Hindlimb muscle (tissue), 1 donor: ENCODE results near the gene POTEH. TPM values are rescaled to one million over a fixed set of nuclear protein-coding genes. Genes with fewer than 3 reads are reported as not detected.
"Not testable (repeated sequence)": the region's sequence is repeated elsewhere in the genome, so short reads cannot be mapped to it uniquely, and the experiment has no call there.

Experiments used
- DNase-seq: peaks from one replicate; pipeline ENCODE4 v3.0.0-alpha.2; 2013
- polyA plus RNA-seq: library from polyadenylated mRNA; unstranded; fragments of 120-200 nt; gene quantifications from one replicate; pipeline ENCODE4 v1.2.1, GENCODE V29; 2013; ENCODE audit not compliant: insufficient read length

The POTEH gene
- polyA plus RNA-seq, 1 donor = not detected

DNA sequence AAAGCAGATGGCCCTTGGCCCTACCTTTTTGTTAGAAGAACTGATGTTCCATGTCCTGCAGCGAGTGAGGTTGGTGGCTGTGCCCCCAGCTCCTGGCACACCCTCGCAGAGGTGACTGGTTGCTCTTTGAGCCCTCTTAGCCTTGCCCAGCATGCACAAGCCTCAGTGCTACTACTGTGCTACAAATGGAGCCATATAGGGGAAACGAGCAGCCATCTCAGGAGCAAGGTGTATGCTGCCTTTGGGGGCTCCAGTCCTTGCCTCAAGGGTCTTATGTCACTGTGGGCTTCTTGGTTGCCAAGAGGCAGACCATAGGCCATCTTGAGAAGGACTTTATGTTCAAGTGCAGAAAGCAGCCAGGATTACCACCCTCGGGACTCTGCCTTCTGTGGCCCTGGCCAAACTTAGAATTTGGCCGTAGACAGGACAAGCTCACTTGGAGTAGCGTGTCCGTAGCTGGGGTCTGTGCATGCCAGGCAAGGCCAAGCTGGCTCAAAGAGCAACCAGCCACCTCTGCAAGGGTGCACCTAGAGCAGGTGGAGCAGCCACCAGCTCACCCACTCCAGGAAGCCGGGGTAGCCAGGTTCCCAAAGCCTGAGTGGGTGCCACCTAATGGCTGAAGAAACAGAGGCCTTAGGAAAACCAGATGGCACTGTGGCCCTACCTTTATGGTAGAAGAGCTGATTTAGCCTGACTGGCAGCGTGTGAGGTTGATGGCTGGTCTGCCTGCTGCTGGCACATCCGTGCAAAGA lies 48.5 kb downstream of the POTEH start:
- DNase-seq = not testable (repeated sequence)

DNA sequence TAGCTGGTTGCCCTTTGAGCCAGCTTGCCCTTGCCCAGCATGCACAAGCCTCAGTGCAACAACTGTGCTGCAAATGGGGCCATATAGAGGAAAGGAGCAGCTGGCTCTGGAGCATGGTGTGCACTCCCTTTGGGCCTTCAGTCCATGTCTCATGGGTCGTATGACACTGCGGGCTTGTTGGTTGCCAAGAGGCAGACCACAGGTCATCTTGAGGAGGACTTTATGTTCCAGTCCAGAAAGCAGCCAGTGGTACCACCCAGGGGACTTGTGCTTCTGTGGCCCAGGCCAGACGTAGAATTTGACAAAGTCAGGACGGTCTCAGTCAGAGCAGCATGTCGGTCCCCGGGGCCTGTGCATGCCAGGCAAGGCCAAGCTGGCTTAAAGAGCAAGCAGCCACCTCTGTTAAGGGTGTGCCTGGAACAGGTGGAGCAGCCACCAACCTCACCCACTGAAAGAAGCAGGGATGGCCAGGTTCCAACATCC lies 49.1 kb downstream of the POTEH start:
- not testable (repeated sequence) for DNase-seq

DNA sequence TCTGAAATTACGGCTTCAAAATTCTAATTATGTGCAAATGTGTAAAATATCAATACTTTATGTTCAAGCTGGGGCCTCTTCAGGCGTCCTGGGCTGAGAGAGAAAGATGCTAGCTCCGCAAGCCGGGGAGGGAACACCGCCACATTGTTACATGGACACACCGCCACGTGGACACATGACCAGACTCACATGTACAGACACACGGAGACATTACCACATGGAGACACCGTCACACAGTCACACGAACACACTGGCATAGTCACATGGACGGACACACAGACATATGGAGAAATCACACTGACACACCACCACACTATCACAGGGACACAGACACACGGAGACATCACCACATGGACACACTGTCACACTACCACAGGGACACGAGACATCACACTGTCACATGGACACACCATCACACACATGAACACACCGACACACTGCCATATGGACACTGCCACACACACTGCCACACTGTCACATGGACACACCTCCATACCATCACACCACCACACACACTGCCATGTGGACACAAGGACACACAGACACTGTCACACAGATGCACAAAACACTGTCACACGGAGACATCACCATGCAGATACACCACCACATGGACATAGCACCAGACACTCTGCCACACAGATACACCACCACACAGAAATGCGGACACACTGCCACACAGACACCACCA lies 58.0 kb downstream of the POTEH start:
- DNase-seq = not testable (repeated sequence)

DNA sequence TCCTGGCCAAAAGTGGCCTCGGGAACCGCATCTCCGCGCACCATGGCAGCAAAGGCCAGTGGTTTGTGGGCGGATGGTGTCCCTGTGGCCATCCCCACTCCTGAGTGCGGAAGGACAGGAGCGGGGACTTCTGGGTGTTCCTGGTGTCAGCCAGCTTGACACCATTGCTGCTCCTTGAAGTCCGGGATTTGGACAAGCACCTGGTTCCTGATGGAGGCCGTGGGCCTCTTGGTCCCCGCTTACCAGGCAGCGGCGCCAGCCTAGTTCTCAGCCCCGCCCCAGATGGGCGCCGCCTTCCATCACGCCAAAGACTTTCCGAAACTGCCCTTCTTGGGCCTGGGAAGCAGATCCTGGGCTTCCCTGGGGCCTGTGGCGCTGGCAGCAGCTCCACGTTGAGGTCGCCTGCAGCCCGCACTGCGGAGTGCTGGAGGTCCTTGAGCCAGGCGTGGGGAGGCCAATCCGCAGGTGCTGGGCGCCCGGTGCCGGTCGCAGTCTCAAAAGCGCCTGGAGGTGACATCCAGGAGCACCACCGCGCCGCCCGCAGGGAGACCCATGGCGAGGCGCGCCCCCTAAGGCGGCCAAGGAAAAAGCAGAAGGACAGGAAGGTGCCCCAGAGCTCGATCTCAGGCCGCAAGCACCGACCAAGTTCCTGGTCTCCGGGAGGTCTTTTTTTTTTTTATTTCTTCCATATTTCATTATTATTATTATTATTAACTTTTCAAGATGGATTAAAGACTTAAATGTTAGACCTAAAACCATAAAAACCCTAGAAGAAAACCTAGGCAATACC lies 59.5 kb downstream of the POTEH start:
- DNase-seq = not testable (repeated sequence)

DNA sequence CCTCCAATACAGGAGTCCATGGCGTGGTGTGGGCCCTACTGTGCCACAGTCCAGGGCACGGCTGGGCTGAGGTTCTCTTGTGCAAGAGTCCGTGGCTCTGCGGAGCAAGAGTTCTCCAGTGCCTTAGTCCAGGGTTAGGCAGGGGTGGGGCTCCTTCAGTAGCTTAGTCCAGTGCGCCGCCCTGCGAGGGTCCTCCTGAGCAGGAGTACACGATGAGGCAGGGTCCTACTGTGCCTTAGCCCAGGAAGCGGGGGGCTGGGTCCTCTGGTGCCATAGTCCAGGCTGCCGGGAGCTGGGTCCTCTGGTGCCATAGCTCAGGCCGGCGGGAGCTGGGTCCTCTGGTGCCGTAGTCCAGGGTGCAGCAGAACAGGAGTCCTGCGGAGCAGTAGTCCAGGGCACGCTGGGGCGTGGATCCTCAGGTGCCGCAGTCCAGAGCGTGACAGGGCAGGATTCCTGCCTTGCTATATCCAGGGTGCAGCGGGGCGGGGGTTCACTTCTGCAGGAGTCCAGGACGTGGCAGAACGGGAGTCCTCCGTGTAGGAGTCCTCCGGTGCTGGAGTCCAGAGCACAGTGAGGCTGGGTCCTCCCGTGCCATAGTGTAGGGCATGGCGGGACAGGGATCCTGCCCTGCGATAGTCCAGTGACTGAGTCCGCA lies 69.7 kb downstream of the POTEH start:
- not testable (repeated sequence) for DNase-seq

DNA sequence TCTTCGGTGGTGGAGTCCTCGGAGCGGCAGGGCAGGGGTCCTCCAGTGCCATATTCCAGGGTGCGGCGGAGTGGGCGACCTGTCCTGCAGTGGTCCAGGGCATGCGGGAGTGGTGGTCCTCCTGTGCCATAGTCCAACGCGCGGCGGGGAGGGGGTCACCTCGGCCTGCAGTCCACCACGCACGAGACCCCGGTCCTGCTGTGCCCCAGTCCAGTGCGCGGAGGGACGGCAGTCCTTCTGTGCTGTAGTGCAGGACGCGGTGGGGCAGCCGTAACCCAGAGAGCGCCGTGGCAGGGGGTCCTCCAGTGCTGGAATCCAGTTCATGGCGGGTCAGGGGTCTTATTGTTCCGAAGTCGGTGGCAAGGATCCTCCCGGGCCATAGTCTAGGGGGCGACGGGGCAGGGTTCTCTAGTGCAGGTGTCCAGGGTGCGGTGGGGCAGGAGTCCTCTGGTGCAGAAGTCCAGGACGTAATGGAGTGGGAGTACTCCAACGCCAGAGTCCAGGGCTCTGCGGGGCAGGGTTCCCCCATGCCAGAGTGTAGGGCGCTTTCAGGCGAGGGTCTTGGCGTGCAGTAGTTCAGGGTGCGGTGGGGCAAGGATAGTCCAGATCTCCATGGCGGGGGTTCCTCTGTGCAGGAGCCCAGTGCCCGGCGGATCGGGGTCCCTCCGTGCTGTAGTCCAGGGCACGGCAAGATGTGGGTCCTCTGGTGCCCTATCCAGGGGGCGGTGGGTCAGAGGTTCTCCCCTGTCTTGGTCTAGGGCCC lies 70.7 kb downstream of the POTEH start:
- not testable (repeated sequence) for DNase-seq

DNA sequence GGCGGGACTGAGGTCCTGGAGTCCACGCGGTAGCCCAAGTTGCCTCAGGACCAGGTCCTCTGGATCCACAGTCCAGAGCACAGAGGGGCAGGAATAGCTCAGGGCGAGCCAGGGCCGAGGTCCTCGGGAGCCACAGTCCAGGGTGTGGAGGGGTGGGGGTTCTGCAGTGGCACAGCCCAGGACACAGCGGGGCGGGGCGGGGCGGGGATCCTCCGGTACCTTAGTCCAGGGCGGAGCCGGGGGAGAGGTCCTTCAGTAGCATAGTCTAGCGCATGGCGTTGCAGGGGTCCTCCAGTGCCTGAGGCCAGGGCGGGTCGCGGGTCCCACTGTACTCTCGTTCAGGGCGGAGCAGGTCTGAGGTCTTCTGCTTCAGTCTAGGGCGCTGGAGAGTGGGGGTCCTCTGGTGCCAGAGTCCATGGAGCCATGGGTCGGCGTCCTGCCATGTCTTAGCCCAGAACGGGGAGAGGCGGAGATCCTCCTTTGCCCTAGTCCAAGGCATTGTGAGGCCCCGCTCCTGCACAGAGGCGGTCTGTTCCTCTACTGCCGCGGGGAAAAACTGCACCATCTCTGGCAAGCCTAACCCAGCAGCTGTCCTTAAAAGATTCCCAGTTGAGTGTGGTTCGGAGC lies 71.4 kb downstream of the POTEH start:
- DNase-seq = not testable (repeated sequence)

DNA sequence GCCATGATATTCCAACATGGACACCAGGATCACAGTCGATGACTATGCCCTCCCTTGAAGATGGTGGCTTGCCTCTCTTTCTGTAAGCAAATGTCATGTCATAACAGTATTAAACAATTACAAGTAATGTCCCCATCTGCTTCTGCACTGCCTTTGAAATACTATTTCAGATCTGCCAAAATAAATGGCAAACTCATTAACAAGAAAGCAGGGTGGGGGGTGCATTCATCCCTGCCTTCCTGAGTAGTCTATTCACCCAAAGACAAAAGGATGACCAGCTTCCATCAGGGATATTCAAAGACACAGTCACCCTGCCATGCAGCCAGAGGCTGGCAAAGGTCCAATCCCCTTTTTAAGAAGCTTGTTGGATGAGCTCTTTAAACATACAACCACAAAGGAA lies 73.7 kb downstream of the POTEH start:
- DNase-seq = not testable (repeated sequence)

Other genes with a start within 250 kb of the POTEH start
- gene OR11H1, start 161.8 kb upstream of the POTEH start, polyA plus RNA-seq = not detected